ENCODE results near the gene PER2. TPM values are rescaled to one million over a fixed set of nuclear protein-coding genes. Genes with fewer than 3 reads are reported as not detected.

Gene PER2
- total and polyA plus RNA-seq, 2 donors from 2014 or later, result 1.8 to 28.4 TPM

DNA sequence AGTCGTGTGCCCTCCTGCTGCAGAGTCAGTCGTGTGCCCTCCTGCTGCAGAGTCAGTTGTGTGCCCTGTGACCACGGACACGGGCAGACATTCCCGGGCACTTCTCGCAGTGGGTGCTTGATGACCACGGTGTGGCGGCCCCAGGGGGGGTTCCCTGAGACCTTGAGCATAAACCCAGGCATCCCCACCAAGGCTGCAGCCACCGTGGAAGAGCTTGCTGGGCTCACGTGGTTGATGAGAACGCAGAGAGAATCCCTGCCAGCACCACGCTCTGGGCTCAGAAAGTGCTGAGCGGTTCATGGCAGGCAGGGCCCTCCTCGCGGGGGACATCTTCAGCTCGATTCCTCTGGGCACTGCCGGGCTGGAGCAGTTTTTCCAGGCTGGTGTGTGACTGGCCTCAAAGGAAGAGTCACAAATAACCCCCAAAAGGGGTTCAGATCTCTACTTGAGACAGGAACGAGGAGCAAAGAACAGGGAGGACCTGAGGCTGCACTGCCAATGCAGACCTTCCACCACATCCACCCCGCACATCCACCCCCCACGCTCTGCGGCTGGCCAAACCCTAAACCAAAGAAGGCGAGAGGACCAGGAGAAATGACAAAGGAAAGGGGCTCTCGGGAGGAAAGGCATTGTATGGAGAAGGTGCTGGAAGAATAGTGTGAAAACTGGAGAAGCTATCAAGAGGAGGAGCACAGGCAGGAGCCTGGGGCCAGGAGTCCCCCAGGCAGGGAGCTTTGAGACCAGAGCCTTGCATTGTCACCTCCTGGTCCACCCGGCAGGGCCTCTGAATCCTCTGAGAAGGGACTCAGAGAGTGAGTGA, 8.4 kb upstream of the PER2 start:
- no peak overlapping the region for H3K4me3 ChIP-seq (ENCODE audit: low read length in 3 of 3)
- TF ChIP-seq, protein P1, sequence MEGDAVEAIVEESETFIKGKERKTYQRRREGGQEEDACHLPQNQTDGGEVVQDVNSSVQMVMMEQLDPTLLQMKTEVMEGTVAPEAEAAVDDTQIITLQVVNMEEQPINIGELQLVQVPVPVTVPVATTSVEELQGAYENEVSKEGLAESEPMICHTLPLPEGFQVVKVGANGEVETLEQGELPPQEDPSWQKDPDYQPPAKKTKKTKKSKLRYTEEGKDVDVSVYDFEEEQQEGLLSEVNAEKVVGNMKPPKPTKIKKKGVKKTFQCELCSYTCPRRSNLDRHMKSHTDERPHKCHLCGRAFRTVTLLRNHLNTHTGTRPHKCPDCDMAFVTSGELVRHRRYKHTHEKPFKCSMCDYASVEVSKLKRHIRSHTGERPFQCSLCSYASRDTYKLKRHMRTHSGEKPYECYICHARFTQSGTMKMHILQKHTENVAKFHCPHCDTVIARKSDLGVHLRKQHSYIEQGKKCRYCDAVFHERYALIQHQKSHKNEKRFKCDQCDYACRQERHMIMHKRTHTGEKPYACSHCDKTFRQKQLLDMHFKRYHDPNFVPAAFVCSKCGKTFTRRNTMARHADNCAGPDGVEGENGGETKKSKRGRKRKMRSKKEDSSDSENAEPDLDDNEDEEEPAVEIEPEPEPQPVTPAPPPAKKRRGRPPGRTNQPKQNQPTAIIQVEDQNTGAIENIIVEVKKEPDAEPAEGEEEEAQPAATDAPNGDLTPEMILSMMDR (IDR thresholded peaks at IDR 0.05; ENCODE audit: borderline replicate concordance, extremely low read depth, insufficient read depth), result no peak
- intact Hi-C loops (cut with DNase I), result no loop called here
- no peak for FAIRE-seq
- no peaks in the 10 kb centered on the region for H3K27me3 ChIP-seq (ENCODE audit: control insufficient read depth, insufficient read depth, low read length)
- no peak for DNase-seq
- no peak overlapping the region for H3K27ac ChIP-seq (ENCODE audit: low read depth in 2 of 2, low read length in 2 of 2)
- no peaks in the 10 kb centered on the region for H3K9me3 ChIP-seq (ENCODE audit: control insufficient read depth in 2 of 3, insufficient read depth in 1 of 3, low read length in 3 of 3)
- peaks cover 0 to 14% (median 11%) of the 10 kb centered on the region in 3 donors for H3K4me1 ChIP-seq (ENCODE audit: control insufficient read depth in 2 of 3, insufficient read depth in 2 of 3, low read depth in 1 of 3, low read length in 3 of 3)
- no peaks in the 10 kb centered on the region for H3K36me3 ChIP-seq (ENCODE audit: control insufficient read depth in 2 of 3, insufficient read depth in 3 of 3, low read length in 3 of 3)
- H3K9ac ChIP-seq (ENCODE audit: low read length in 3 of 3), result no peak overlapping the region

DNA sequence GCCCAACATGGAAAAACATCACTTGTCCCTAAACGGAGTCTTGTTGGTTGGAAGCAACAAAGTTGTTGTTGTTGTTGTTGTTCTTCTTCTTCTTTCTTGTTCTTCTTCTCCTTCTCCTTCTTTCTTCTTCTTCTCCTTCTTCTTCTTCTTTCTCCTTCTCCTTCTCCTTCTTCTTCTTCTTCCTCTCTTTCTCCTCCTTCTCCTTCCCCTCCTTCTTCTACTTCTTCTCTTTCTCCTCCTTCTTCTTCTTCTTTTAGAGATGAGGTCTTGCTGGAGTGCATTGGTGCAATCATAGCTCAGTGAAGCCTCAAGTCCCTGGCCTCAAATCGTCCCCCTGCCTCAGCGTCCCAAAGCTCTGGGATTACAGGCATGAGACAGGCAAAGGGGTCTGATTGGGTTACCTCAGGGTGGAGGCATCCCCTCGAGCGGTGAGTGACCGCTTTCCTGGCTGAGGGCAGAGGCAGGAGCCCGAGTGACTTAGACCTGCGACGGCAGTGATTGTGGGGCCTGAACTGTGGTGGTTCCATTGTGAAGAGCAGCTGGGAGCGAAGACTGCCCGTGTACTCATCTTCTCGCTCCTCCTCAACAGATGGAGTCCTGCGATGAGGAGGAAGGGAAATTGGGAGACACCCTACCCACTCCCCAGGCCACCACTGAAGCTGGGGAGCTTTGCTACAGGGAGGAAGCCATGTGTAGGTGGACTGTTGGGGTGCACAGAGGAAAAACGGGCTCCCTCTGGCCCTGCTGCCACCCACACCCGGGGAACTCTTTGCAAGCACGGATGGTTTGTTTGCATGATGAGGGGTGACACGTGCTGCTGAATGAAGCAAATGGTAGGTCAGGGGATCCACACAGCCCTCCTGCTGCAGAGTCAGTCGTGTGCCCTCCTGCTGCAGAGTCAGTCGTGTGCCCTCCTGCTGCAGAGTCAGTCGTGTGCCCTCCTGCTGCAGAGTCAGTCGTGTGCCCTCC, 7.0 kb upstream of the PER2 start:
- Histone ChIP-seq H3K4me1 (ENCODE audit: control insufficient read depth in 2 of 3, insufficient read depth in 2 of 3, low read depth in 1 of 3, low read length in 3 of 3) (peaks cover 0 to 10% (median 8%) of the 10 kb centered on the region in 3 donors), H3K27ac (ENCODE audit: low read depth in 2 of 2, low read length in 2 of 2) (no peak overlapping the region), H3K9me3 (ENCODE audit: control insufficient read depth in 2 of 3, insufficient read depth in 1 of 3, low read length in 3 of 3) (no peaks in the 10 kb centered on the region), H3K27me3 (ENCODE audit: control insufficient read depth, insufficient read depth, low read length) (no peaks in the 10 kb centered on the region), H3K36me3 (ENCODE audit: control insufficient read depth in 2 of 3, insufficient read depth in 3 of 3, low read length in 3 of 3) (no peaks in the 10 kb centered on the region), H3K4me3 (ENCODE audit: low read length in 3 of 3) (no peak overlapping the region), H3K9ac (ENCODE audit: low read length in 3 of 3) (no peak overlapping the region)
- TF ChIP-seq, protein P1 (IDR thresholded peaks at IDR 0.05; ENCODE audit: borderline replicate concordance, extremely low read depth, insufficient read depth), result no peak
- no peak for FAIRE-seq
- intact Hi-C loops (cut with DNase I), result no loop called here
- DNase-seq, result no peak

DNA sequence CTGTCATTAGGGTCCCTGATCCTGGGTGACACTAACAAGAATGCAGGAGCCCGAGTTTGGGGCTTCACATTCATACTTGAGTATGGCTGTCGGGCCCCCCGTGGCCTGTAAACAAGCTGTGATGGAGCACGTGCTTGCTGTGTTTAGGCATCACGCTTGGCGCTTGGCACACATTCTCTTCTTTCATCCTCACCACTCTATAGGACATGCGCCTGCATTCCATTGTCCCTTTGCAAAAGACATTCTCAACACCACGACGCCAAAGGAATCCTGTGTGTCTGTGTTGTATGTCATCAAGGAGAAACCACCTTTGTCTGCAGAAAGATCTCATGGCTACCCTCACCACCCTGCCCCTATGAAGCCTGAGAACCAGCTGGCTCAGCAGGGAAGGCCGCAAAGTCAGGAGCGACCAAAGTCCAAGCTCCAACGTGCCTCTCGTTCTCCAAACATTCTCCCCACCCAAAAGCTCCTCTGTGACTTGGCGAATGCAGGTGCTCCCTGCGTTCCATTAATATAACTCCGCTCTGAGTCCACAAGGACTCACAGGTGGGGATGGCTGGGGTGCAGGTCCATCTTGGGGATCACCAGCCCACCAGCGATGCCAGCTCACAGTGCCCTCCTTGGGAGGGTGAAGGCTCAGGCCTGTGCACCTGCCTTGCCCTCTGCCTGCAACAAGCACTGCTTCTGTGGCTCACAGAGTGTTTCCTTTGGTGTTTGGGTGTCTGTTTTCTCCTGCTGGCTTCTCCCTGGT, 6.2 kb upstream of the PER2 start:
- H3K9ac ChIP-seq (ENCODE audit: low read length in 3 of 3), result no peak overlapping the region
- FAIRE-seq, result no peak
- no peak overlapping the region for H3K4me3 ChIP-seq (ENCODE audit: low read length in 3 of 3)
- intact Hi-C loops (cut with DNase I), result no loop called here
- TF ChIP-seq, protein P1 (IDR thresholded peaks at IDR 0.05; ENCODE audit: borderline replicate concordance, extremely low read depth, insufficient read depth), result no peak
- no peak overlapping the region for H3K27ac ChIP-seq (ENCODE audit: low read depth in 2 of 2, low read length in 2 of 2)
- H3K4me1 ChIP-seq (ENCODE audit: control insufficient read depth in 2 of 3, insufficient read depth in 2 of 3, low read depth in 1 of 3, low read length in 3 of 3), result peaks cover 0 to 5% (median 5%) of the 10 kb centered on the region in 3 donors
- no peaks in the 10 kb centered on the region for H3K27me3 ChIP-seq (ENCODE audit: control insufficient read depth, insufficient read depth, low read length)
- DNase-seq, result no peak
- no peaks in the 10 kb centered on the region for H3K9me3 ChIP-seq (ENCODE audit: control insufficient read depth in 2 of 3, insufficient read depth in 1 of 3, low read length in 3 of 3)
- no peaks in the 10 kb centered on the region for H3K36me3 ChIP-seq (ENCODE audit: control insufficient read depth in 2 of 3, insufficient read depth in 3 of 3, low read length in 3 of 3)
